ENCODE data around the gene C11orf68. TPM values are rescaled to one million over a fixed set of nuclear protein-coding genes. Genes with fewer than 3 reads are reported as not detected.
A peak's percentile ranks its signal among the peaks of the same experiment; 100 is the strongest.

The C11orf68 gene
- total and polyA plus RNA-seq, 10 of the 15 experiments (the other 5 are each of a cell fraction or from before 2014, with no cell fraction given): 3.0 to 25.4 (median 16.7) TPM

DNA sequence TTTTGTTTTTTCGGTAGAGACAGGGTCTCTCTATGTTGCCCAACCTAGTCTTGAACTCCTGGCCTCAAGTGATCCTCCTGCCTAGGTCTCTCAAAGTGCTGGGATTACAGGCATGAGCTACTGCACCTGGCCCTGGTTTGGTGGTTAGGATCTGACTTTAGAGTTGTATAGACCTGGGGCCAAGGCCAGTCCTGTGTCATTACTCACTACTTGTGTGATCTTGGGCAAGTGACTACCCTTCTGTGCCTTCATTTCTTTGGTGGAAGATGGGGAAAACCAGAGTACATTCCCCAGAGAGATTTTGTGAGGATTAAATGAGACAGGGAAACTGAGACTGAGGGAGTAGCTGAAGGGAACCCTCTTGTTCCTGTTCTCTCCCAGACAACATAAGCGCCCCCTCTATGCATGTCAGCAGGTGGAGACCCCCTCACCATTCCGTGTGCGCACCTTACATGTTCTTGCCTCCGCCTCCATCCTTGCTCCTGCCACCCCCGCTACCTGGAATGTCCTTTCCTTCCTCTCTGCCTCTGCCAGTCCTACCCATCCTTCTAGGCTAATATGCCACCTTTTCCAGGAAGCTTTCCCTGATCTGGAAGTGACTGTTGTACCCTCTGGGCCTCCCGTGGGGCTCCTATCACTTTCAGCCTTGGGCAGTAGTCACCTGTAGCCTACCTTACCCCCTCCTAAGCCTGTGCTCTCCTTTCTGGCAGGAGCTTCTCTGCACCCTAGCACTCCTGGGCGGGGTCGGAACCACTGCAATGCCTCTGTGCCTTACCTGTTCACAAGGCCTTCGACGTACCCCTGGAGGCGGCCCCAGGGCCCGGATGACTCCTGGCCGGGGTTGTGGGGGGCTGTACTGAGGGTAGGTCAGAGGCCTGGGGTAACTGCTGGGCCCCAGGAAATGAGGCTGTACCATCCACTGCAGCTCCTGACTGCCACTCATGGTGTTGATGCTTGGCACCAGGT lies 22.5 kb downstream of the C11orf68 start:
- Histone ChIP-seq H3K4me2 (ENCODE audit: control insufficient read depth, insufficient read depth) (no peak overlapping the region), H3K4me3 (no peak overlapping the region), H3K27ac (ENCODE audit: control insufficient read depth, insufficient read depth) (no peak overlapping the region), H3K9me3 (replicated peaks; ENCODE audit: control insufficient read depth, insufficient read depth, low read length) (no peaks in the 10 kb centered on the region), H3K9ac (ENCODE audit: control insufficient read depth, insufficient read depth, low read length) (no peak overlapping the region), H3K4me1 (ENCODE audit: control insufficient read depth, insufficient read depth, low read length) (peaks cover 20% of the 10 kb centered on the region), H3K27me3 (replicated peaks in 1 of 2; ENCODE audit: control insufficient read depth in 2 of 2, insufficient read depth in 2 of 2, low read length in 1 of 2) (no peaks in the 10 kb centered on the region), H2AFZ (ENCODE audit: control insufficient read depth, low read depth, low read length) (no peak overlapping the region), H4K20me1 (ENCODE audit: control insufficient read depth, insufficient read depth) (no peaks in the 10 kb centered on the region), H3K36me3 (ENCODE audit: control insufficient read depth in 2 of 2, insufficient read depth in 2 of 2, low read length in 1 of 2) (no peaks in the 10 kb centered on the region), H3K79me2 (ENCODE audit: control insufficient read depth, insufficient read depth, low read length) (peaks cover 38% of the 10 kb centered on the region)
- no peak for DNase-seq (ENCODE audit: low read depth, low spot score)
- ChIA-PET POLR2A (interaction anchor here (0.6 to 3.6 kb wide), 4 partner anchors 7 to 240 kb away, joined by 3 to 62 read pairs (median 4); partner anchors contain the start of genes CCDC85B and FIBP), RAD21 (ENCODE audit: unreplicated experiment) (no interaction called here), CTCF (interaction anchor here (1.8 to 6.5 kb wide), 4 partner anchors 7 to 185 kb away, joined by 3 to 67 read pairs (median 21); partner anchors contain the start of genes CCDC85B, FIBP and KAT5), SMC1A (ENCODE audit: uncharacterized antibody, unreplicated experiment) (interaction anchor here (0.9 to 1.1 kb wide), 3 partner anchors 10 to 32 kb away, joined by 3 to 4 read pairs (median 4); no protein-coding TSS in a partner anchor)
- ATAC-seq: no peak
- in situ Hi-C loops (cut with MboI) (no loop called here), intact Hi-C loops (cut with micrococcal nuclease; ENCODE audit: unreplicated experiment) (loop anchor here (10.0 kb wide), 1 partner anchor 238 kb away; no protein-coding TSS in a partner anchor)
- no peak for FAIRE-seq
- BruUV-seq (replicated peaks): TSS peak; percentile 25
- TF ChIP-seq ZSCAN29 (IDR thresholded peaks at IDR 0.05): peak; percentile 79
- TF ChIP-seq TCF12 (IDR thresholded peaks at IDR 0.05; ENCODE audit: low read depth, low read length): 0 out of 2 replicates have a peak, but pooled peaks have one; percentile 19
- TF ChIP-seq ZZZ3 (IDR thresholded peaks at IDR 0.05; ENCODE audit: control insufficient read depth, insufficient read length, low read depth): no peak
- TF ChIP-seq SIX5 (IDR thresholded peaks at IDR 0.05; ENCODE audit: low read depth, low read length, severe bottlenecking): no peak
- TF ChIP-seq RUNX3 (IDR thresholded peaks at IDR 0.05; ENCODE audit: low read length): no peak
- TF ChIP-seq PAX8 (IDR thresholded peaks at IDR 0.05): no peak
- no peak for TF ChIP-seq RAD21 (IDR thresholded peaks at IDR 0.05; ENCODE audit: insufficient read depth, low read depth, low read length)
- no peak for TF ChIP-seq ZNF274 (IDR thresholded peaks at IDR 0.05; ENCODE audit: insufficient read depth, insufficient read length)
- WGBS (ENCODE audit: insufficient coverage, insufficient replicate concordance, low lambda C conversion rate, missing lambda C conversion rate): 75% methylated on average over 14 of the region's 14 CpGs

Measured in GM12878 (cell line).